Ureter (tissue), 1 donor: ENCODE results near the gene TNIK. TPM values are rescaled to one million over a fixed set of nuclear protein-coding genes. Genes with fewer than 3 reads are reported as not detected.

Source experiments
- DNase-seq: peaks from one replicate; pipeline ENCODE4 v3.0.0-alpha.2; 2020; ENCODE audit warnings: low spot score
- total RNA-seq: library from RNA; stranded (reverse); gene quantifications from one replicate; pipeline ENCODE4 v1.2.4, GENCODE V29; 2023
- donor health status: DM: yes; HTN: yes; CAD: no.

Gene TNIK
- total RNA-seq, 1 donor from 2014 or later, result 17.1 TPM

GRCh38 chr3:171192176-171192854 is 267.9 kb downstream of the TNIK start:
- DNase-seq, result no peak

DNA sequence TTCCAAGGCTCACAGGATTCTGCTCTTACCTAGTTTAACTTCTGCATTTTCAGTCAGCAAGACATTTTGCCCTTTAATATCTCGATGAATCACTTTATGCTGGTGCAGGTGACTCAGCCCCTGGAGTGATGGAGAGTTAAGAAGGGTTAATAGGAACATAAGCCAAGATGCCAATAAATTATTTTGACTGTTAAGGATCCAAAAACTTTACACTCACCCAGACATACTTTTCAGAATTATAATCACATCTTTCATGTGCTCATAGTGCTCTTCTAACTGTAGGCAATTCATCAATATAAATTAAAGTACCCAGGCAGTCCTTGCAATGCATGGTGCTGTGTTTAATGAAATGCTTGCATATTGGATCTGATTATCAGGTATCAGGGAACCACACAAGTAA is 269.5 kb downstream of the TNIK start:
- no peak for DNase-seq

DNA sequence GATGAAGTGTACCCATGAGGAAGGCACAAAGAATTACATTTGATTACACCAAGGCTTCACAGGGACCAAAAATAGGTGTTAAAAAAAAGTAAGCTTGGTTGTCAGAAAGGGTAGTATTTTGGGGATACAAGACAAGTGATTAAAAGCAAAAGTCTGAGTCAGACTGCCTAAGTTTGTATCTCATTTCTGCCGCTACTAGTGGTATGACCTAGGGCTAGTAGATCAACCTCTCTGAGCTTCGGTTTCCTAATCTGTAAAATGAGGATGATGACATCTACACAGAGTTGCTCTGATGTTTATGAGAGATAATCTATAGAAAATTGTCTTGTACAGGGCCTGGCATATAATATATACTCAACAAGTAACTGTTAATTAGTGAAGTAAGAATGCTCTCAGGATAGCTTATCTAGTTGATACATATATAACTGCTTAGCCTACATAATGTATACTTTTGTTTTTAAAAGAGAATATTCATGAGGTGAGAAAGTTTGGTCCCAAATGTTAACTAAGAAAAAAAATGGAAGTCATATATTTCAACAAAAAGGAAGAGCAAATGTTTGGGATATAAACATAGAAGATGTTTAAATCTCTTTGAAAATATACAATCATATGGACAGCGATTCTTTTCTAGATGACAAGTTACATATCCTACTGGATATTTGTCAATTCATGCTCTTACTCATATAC is 270.7 kb downstream of the TNIK start:
- DNase-seq, result no peak

DNA sequence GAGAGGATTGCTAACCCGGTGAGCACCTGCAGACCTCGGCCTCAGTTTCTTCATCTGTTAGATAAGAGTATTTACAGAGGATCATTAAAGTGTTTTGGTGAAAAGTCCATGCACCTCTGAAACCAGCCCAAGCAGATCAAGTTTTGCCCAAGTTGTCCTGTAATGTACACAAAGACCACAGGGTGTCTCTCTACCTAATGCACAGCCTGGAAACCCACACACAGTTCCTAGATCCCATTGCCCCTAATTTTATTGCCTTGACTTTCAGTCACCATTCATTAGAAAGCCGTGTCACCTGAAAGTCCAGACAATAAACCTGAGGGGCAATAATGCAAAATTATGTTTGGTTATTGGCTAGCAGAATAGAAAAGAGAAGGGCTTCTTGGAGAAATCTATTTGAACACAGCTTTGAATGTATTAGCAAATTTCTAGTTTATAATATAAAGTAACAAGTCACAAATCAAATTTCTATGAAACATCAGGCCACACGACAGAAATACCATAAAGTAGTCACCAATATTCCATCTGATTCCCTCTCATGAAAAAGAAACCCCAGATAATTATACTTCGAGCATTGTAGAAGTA is 272.4 kb downstream of the TNIK start:
- no peak for DNase-seq

GRCh38 chr3:171186817-171187500 is 273.2 kb downstream of the TNIK start:
- no peak for DNase-seq

DNA sequence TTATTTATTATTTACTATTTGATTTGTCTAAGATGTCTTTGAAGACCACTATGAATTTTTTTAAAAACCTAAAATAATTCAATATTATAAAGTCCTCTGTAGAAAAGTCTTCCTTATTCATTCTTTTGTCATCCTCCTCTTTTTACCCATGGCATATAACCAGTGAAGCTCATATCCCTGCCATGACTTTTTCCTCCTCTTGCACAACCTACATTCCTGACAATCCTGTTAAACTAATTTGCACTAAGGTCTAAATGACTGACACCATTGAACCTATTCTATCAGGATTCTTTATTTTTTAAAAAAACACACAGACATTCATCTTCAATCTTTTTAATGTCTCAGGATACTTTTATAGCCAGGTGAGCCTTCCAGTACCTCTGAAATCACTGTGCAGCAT is 273.8 kb downstream of the TNIK start:
- DNase-seq, result no peak

GRCh38 chr3:171185959-171186358 is 274.2 kb downstream of the TNIK start:
- DNase-seq, result no peak

GRCh38 chr3:171184372-171184771 is 275.8 kb downstream of the TNIK start:
- DNase-seq, result no peak

GRCh38 chr3:171183042-171183441 is 277.2 kb downstream of the TNIK start:
- no peak for DNase-seq

DNA sequence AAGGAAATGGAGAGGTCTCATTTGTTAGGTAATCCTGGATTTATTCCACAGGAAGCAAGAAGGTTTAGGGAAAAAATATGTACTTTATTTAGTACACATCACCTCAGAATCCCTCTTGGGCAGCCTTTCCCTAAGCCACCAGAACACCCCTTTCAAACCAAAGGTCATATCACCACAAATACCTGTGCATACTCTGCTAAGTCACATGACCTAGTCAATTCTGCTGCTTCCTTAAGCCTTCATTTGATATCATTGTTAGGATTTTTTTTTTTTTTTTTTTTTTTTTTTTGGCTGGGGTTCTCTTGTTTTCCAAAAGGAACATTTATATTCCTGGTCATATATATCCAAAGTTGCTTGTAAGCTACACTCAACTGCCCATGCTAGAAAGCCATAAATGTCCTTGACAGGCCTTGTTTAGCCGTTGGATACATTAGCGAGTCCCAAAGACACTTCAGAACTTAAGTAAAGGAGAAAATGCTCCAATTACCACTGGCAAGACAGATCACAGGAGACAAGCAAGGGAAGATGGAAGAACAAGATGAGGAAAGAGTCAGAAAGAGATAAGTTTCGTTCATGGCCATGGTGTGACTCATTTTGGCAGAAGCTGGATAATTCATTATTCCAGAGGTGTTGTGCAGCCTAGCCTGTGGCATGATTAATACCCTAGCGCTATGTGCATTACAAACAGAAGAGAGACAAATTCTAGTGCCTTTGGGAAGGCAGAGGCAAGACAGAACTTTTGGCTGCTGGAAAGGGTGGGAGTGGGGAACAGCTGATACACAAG is 278.1 kb downstream of the TNIK start:
- DNase-seq, result no peak

DNA sequence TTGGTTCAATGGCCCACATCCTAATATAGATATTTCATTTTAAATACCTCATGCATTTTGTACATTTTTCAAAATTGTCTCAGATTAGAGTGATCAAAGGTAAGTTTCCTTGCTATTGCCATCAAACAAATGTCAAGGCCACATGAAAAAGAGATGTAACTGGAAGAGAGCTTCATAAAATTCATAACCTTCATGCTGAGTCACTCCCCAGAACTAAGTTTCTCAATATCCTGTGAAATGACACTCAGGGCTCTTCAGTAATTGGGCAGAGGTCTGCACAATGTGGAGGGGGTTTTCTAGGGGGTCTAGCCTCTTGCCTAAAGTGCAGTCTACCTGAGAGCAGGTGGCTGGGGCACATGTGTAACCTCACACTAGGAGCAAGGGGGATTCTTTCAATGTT is 281.5 kb downstream of the TNIK start:
- no peak for DNase-seq

DNA sequence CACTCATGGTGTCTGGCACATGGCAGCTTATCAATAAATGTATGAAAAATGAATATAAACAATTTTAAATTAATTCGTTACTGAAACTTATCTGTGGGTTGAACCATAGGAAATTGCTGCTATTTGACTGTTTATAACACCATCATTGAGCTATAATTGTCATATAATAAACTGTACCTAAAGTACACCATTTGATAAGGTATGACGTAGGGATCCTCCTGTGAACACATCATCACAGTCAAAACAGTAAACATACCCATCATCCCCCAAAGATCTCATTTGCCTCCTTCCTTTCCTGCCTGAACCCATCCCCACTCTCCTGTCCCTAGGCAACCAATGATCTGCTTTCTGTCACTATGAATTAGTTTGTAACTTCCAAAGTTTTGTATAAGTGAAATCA is 282.7 kb downstream of the TNIK start:
- no peak for DNase-seq

- DNase-seq, result no peak
Observed at GRCh38 chr3:171177056-171177455, 283.1 kb downstream of the TNIK start.

- DNase-seq, result no peak
Observed at GRCh38 chr3:171176244-171176933, 283.8 kb downstream of the TNIK start.

DNA sequence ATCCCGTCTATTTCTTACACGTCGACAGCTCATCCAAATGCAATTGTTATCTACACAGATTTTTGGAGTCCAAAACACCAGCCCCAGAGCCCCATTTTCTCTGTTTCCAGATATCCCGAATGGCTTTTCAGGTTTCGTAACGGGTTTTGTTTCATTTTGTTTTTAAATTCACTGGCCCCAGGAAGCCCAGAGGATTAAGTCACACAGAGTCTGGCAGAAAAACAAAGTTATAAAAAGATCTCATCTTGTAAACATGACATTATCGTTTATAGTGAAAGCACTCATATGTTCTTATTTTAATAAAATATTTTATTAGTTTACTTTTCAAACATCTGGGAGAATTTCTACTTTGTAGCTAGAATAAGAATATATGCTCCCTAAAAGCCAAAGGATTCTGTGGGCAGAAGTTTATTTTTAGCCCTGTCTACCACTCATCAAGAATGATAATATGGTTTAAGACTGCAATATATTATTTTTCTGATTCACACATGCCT is 284.4 kb downstream of the TNIK start:
- DNase-seq, result no peak

DNA sequence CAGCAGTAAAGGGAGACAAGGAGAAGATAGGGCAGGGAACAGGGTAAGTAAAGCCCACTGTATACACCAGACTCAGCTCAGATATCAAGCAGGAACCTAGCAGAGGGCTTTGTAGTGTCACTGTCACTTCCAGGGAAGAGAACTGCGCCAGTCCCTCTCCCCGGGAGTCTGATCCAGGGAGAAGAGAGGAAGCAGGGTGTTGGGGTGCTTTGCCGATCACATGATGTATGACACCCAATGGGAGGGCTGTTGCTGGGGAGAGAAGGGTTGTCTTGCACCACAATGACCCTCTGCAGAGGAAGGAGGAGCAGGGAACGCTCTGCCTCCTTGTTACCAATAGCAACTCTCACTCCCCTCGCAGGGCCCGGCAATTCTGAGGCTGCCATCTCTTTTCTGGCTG is 286.5 kb downstream of the TNIK start:
- no peak for DNase-seq

GRCh38 chr3:171172070-171172469 is 288.1 kb downstream of the TNIK start:
- DNase-seq, result no peak

GRCh38 chr3:171169866-171170265 is 290.3 kb downstream of the TNIK start:
- no peak for DNase-seq

- no peak for DNase-seq
Observed at GRCh38 chr3:171169443-171169842, 290.8 kb downstream of the TNIK start.

DNA sequence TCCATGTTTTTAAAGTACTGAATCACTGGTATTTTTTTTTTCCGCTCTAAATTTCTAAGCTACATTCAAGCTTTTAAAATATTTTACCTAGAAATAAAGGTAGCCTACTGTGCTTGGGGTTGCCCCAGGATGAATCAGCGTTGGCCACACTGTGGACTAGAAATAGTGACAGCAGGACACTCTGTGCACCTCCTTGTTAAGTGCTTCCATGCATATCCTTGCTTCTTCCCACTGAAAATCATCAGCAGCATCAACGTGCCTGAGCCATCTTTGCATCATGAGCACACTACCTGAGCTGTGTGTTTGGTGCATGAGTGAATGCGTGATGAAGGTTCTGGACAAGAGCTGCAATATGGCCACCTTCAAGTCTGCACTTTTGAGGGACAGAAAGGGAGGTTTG is 291.7 kb downstream of the TNIK start:
- DNase-seq, result no peak

GRCh38 chr3:171168086-171168485 is 292.1 kb downstream of the TNIK start:
- DNase-seq, result no peak
